Progenitor cell of endocrine pancreas (in vitro differentiated cells): ENCODE measurements around the gene SH3D21. TPM values are rescaled to one million over a fixed set of nuclear protein-coding genes. Genes with fewer than 3 reads are reported as not detected.

Source experiments
- DNase-seq: peaks from one replicate; pipeline ENCODE4 v3.0.0; 2021; ENCODE audit warnings: low spot score; ENCODE audit not compliant: unreplicated experiment
- H3K27ac Mint-ChIP-seq: 2 replicates; pipeline ENCODE4 v1.8.0; 2021; ENCODE audit warnings: mild to moderate bottlenecking, moderate library complexity, mixed read lengths
- H3K27me3 Mint-ChIP-seq: 2 replicates; pipeline ENCODE4 v1.8.0; 2021; ENCODE audit warnings: mixed read lengths
- H3K36me3 Mint-ChIP-seq: 2 replicates; pipeline ENCODE4 v1.8.0; 2022; ENCODE audit warnings: mixed read lengths; ENCODE audit not compliant: insufficient read depth
- H3K4me1 Mint-ChIP-seq: 2 replicates; pipeline ENCODE4 v1.8.0; 2021; ENCODE audit warnings: low read depth, mixed read lengths
- H3K4me3 Mint-ChIP-seq: 2 replicates; pipeline ENCODE4 v1.8.0; 2021; ENCODE audit warnings: low read depth, mild to moderate bottlenecking, moderate library complexity, mixed read lengths
- H3K9me3 Mint-ChIP-seq: 2 replicates; pipeline ENCODE4 v1.8.0; 2021; ENCODE audit warnings: low read depth, mixed read lengths
- total RNA-seq: library from RNA; stranded (reverse); gene quantifications from 2 replicates; pipeline ENCODE4 v1.2.1, GENCODE V29; 2021
- TF ChIP-seq, protein P1 (sequence below): fragments of 200-600 bp; sonication (generic); IDR thresholded peaks from one replicate; pipeline ENCODE4 v1.5.0; 2021; ENCODE audit warnings: antibody characterized with exemption, mild to moderate bottlenecking; ENCODE audit not compliant: unreplicated experiment

The SH3D21 gene
- total RNA-seq, 1 donor from 2014 or later = 10.6 TPM

DNA sequence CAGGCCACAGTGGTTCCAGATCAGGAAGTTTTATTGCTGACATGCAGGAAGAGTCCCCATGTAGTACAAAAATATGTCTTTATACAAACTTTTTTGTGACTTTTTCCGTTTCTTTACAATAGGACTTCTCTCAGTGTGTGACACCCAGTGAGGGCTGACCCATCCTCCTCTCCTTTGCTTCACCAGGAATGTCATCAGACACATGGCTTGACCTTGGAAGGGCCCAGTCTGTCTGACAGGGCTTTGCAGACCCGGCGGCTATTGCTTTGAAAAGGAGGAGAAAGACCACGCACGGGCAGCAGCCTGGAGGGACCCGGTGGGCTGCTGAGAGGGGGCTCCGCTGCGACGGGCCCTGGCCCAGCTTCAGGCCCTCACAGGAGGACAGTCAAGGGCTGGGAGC lies 33.4 kb downstream of the SH3D21 start:
- H3K9me3 Mint-ChIP-seq = no peaks in the 10 kb centered on the region
- no peaks in the 10 kb centered on the region for H3K4me1 Mint-ChIP-seq
- no peak for DNase-seq
- no peaks in the 10 kb centered on the region for H3K27me3 Mint-ChIP-seq
- H3K4me3 Mint-ChIP-seq = no peak overlapping the region
- H3K27ac Mint-ChIP-seq = peak overlapping the region; percentile 76
- peaks cover 3% of the 10 kb centered on the region for H3K36me3 Mint-ChIP-seq
- TF ChIP-seq, protein P1, sequence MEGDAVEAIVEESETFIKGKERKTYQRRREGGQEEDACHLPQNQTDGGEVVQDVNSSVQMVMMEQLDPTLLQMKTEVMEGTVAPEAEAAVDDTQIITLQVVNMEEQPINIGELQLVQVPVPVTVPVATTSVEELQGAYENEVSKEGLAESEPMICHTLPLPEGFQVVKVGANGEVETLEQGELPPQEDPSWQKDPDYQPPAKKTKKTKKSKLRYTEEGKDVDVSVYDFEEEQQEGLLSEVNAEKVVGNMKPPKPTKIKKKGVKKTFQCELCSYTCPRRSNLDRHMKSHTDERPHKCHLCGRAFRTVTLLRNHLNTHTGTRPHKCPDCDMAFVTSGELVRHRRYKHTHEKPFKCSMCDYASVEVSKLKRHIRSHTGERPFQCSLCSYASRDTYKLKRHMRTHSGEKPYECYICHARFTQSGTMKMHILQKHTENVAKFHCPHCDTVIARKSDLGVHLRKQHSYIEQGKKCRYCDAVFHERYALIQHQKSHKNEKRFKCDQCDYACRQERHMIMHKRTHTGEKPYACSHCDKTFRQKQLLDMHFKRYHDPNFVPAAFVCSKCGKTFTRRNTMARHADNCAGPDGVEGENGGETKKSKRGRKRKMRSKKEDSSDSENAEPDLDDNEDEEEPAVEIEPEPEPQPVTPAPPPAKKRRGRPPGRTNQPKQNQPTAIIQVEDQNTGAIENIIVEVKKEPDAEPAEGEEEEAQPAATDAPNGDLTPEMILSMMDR = no peak

DNA sequence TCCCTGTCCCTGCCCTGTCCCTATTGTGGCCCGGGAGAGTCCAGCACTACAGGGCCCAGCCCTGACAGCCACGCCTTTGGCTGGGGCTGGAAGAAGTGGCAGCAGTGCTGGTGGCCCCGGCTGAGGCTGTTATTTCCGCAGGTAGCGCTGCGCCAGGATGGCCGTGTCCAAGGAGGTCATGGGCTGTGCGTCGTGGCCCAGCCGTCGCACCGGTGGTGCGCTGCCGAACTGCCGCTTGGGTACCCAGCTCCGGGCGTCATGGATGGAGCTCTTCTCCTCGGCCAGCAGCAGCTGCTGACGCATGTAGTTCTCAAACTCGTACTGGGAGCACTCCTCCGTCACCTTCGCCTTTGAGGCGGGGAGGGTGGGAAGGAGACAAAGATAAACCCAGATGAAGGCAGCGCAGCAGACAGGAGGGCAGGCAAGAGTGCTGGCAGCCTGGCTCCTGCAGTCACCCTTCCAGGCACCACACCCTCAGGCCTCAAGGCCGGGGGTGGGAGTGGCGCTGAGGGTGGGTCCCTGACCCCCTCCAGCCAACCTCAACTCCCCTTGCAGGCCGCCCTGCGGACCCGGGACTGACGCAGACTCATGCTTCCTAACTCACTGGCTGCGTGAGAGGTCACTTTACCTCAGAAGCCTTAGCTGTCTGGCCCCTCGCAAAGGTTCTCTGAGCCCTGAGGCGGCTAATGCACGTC lies 35.6 kb downstream of the SH3D21 start:
- H3K9me3 Mint-ChIP-seq = no peaks in the 10 kb centered on the region
- H3K27ac Mint-ChIP-seq = no peak overlapping the region
- DNase-seq = no peak
- H3K4me3 Mint-ChIP-seq = no peak overlapping the region
- TF ChIP-seq, protein P1 = no peak
- H3K27me3 Mint-ChIP-seq = no peaks in the 10 kb centered on the region
- H3K36me3 Mint-ChIP-seq = peaks cover 5% of the 10 kb centered on the region
- no peaks in the 10 kb centered on the region for H3K4me1 Mint-ChIP-seq

DNA sequence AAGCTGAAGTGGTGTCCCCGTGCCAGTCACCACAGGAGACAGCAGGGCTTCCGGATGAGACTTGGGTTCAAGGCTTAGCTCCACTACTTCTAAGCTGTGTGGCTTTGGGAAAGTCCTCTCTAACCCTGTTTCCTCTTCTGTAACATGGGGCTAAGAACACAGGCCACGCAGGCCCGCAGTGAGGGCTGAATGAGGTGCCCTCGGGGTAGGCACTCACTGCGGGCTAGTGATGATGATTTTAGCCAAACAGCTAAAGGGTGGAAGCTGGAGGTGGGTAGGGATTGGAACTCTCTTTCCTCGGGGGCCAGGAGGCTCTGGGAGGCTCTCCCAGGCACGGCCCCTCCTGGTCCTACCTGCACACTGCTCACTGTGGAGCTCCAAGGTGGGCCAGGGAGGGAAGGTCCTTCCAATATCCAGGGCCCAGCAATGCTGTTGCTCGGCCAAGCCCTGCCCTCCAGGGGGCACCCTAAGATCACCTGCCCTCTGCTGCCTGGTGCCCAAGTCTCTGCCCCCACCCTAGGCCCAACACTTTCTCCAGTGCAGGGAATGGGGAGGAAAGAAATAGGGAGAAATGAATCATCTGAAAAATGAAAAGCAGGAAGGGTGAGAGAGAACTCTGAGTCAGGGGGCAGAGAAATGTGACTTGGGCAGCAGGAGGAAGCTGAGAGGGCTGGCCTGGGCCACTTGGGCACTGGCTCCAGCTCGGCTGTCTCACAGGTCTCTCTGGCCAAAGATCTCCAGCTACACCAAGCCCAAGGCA lies 36.4 kb downstream of the SH3D21 start:
- H3K36me3 Mint-ChIP-seq = peaks cover 8% of the 10 kb centered on the region
- H3K27ac Mint-ChIP-seq = no peak overlapping the region
- TF ChIP-seq, protein P1 = peak; percentile 47
- H3K9me3 Mint-ChIP-seq = no peaks in the 10 kb centered on the region
- no peak for DNase-seq
- H3K4me1 Mint-ChIP-seq = no peaks in the 10 kb centered on the region
- no peak overlapping the region for H3K4me3 Mint-ChIP-seq
- H3K27me3 Mint-ChIP-seq = no peaks in the 10 kb centered on the region

DNA sequence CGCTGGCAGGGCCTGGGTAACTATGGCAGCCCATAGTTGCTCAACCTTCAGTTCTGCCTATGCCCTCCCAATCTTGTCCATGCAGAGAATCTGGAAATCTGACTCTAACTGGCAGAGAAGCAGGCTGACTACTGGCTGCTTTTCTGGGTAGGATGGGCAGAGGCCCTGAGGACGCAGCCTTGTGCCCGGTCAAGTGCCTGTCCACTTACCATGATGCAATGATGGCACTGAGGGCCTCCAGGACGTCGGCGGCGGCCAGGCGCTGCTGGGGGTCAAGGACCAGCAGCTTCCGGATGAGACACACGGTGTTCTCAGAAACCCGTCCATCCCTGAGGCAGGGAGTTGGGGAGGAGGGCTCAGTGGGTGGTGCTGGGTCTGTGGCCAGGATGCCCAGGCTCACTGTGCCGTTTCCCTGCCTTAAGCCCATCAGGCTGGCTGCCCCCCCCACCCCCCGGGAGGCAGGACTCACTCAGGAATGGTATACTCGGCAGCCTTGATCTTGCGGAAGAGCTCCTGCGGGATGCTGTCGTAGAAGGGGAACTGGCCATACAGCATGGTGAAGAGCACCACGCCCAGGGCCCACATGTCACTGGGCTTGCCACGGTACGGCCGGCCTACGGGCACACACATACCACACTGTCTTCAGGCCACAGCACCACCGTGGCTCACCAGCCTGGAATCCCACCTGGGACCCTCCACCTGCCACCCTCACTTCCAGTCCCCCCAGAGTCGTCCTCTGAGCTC lies 37.7 kb downstream of the SH3D21 start:
- DNase-seq = no peak
- peaks cover 12% of the 10 kb centered on the region for H3K36me3 Mint-ChIP-seq
- H3K4me3 Mint-ChIP-seq = no peak overlapping the region
- no peaks in the 10 kb centered on the region for H3K4me1 Mint-ChIP-seq
- no peak overlapping the region for H3K27ac Mint-ChIP-seq
- no peaks in the 10 kb centered on the region for H3K27me3 Mint-ChIP-seq
- TF ChIP-seq, protein P1 = no peak
- H3K9me3 Mint-ChIP-seq = no peaks in the 10 kb centered on the region

DNA sequence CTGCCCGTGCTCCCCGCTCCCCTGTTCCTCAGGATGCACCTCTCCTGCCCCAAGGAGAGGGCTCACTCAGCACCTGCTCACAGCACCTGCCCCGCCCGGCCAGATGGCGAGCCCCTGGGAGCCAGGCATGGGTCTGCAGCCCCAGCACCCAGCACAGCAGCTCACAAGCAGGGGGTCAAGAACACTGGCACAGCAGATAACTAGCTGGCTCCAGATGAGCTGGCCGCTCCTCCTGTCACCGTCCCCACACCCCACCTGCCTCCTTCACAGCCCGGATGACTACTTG lies 38.2 kb downstream of the SH3D21 start:
- TF ChIP-seq, protein P1 = no peak
- H3K4me3 Mint-ChIP-seq = no peak overlapping the region
- H3K36me3 Mint-ChIP-seq = peaks cover 12% of the 10 kb centered on the region
- DNase-seq = no peak
- no peaks in the 10 kb centered on the region for H3K9me3 Mint-ChIP-seq
- H3K4me1 Mint-ChIP-seq = no peaks in the 10 kb centered on the region
- no peak overlapping the region for H3K27ac Mint-ChIP-seq
- H3K27me3 Mint-ChIP-seq = no peaks in the 10 kb centered on the region
